OCI-LY1 (cell line): ENCODE data around the gene BRSK1.

Experiments used
- CTCF ChIP-seq: fragments of 200-600 bp; sonication (generic), shearing (Covaris generic); IDR thresholded peaks from 2 replicates; pipeline ENCODE4 v1.5.1; 2017; ENCODE audit warnings: mild to moderate bottlenecking, antibody characterized with exemption, low read length, moderate library complexity, mixed read lengths
- EZH2 ChIP-seq: fragments of 200-600 bp; sonication (generic), shearing (Covaris generic); IDR thresholded peaks from 2 replicates; pipeline ENCODE4 v1.8.0; 2017; ENCODE audit warnings: borderline replicate concordance, mixed run types, mild to moderate bottlenecking, antibody characterized with exemption, low read length, moderate library complexity, mixed read lengths

- no peak for TF ChIP-seq CTCF
- no peak for TF ChIP-seq EZH2
These were observed 41.3 kb upstream of the BRSK1 start for GRCh38 chr19:55242517-55242916.
